GM18519 (cell line): ENCODE data around the gene LITAF.
"Not testable (repeated sequence)": the region's sequence is repeated elsewhere in the genome, so short reads cannot be mapped to it uniquely, and the experiment has no call there.

ENCODE experiments used
- ATAC-seq: cut with Tn5 transposase; IDR thresholded peaks from one replicate; pipeline ENCODE4 v1.9.1; 2021; ENCODE audit warnings: mild to moderate bottlenecking, moderate library complexity; ENCODE audit not compliant: unreplicated experiment, low FRiP score

The LITAF gene

DNA sequence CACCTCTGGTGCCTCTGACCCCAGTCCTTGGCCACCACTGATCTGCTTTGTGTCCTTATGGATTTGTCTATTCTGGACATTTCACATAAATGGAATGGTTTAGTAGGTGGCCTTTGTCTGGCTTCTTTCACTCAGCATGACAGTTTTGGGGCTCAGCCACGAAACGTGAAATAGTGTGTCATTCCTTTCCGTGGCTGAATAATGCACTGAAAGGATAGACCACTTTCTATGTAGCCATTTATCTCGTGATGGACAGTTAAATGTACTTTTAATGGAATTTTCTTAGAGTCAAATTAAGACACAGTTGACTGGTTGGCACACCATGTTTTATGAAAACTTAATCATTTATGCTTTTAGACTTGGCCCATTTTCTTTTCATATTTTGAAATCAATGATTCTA, 57.4 kb downstream of the LITAF start:
- no peak for ATAC-seq

DNA sequence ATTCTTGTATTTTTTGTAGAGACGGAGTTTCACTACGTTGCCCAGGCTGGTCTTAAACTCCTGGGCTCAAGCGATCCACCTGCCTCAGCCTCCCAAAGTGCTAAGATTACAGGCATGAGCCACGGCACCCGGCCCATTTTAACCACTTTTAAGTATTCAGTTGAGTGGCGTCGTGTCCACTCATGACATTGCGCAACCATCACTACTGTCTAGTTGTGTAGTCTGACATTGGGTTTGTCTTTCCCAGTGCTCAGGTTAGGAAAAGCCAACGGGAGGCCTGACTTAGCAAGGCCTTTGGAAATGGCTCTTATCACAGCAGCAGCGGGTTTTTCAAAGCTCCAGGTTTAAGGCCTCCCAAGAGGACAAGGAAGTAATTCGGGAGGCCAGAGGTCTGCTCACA, 58.7 kb downstream of the LITAF start:
- ATAC-seq, result no peak

DNA sequence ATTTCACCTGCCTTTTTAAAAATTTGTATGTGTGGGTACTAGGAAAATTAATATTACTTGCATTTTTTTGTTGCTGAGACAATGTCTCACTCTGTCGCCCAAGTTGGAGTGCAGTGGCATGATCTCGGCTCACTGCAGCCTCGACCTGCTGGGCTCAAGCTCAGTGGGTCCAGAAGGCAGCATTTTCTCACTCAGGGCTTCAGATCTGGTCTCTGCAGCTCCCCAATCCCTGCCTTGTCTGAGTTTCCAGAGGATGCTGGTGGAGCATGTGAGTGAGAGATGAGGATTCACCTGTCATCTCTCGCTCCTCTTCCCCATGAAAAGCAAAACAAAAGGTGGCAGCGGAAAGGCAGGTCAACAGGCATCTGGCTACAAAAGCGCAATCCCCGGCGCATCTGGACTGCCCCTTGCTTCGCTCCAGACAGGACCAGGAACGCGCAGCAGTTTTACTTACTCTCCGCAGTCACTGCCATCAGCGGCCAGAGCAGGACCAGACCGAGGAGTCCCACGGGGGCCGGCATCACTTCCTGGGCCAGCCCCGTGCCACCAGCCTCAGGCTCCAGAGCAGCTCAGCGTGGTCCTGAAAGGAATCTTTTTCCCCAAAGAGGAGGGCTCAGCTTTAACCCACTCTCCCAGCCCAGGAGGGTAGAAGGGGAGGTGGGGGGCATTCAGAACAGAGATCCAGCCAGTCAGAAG, 59.9 kb downstream of the LITAF start:
- ATAC-seq, result no peak

DNA sequence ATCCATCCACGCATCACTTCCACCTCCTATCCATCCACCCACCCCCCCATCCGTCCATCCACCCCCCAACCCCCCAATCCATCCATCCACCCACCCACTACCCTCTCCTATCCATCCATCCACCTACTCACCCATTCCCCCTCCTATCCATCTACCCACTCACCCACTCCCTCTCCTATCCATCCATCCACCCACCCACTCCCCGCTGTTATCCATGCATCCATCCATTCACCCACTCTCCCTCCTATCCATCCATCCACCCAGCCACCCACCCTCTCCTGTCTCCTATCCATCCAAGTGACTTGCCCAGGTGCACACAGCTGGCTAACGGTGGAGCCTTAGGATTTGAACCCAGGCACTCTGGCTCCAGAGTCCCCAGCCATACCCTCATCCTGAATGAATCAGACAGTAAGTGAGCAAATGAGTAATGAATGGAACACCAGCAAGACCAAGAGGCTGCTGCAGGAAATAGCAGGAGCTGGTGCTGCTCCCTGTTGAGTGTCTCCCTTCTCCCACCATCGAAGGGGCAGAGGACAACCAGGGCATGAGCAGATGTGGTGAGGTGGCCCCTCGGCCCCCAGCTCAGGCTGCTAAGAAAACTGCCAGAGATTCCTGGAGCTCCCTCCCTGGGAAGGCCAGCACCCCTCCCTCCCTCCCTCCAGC, 62.5 kb downstream of the LITAF start:
- ATAC-seq, result no peak

DNA sequence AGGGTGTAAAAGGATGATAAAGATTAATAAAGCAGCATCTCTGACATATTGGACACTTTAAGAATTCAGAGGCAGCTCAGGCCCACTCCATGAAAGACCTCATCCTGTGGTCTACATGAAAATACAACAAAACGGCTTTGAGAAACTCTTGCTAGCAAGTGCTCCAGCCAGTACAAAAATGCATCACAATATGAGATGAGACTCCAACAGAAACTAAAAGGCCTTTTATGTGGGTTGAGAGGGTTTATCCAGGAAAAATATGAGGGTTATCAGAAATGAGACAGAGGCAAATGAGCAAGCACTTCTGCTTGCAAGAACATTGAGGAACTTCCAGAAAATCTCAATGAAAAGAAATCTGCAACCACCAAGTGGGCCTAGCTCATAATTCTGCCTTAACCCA, 65.7 kb downstream of the LITAF start:
- no peak for ATAC-seq

DNA sequence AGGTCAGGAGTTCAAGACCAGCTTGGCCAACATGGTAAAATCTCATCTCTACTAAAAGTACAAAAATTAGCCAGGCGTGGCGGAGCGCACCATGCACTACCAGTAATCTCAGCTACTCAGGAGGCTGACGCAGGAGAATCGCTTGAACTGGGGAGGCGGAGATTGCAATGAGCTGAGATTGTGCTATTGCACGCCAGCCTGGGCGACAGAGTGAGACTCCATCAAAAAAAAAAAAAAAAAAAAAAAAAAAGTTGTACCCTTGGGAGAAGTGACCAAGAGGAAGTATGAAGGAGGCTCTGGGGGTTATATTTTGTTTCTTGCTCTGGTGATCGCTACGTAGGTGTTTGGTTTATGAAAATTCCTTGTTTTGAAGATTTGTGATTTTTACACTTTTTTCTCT, 66.3 kb downstream of the LITAF start:
- ATAC-seq, result no peak

DNA sequence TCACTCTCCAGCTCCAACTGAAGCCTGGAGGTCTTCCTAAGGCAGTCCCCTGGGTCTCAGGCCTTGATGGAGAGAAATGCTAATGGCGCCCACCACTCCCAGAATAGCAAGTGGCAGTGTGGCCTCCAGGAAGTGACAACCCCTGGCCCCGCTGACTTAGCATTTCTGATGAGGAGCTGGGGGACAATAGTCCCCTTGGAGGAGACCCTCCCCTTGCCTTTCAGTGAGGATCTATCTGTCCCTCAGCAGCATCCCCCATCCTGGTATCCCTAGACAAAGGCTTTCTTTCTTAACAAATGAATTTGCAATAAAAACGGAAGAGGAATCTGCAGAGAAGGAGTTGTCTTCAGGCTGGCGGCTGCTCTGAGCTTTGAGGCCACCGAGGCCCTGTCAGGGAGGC, 68.8 kb downstream of the LITAF start:
- no peak for ATAC-seq

DNA sequence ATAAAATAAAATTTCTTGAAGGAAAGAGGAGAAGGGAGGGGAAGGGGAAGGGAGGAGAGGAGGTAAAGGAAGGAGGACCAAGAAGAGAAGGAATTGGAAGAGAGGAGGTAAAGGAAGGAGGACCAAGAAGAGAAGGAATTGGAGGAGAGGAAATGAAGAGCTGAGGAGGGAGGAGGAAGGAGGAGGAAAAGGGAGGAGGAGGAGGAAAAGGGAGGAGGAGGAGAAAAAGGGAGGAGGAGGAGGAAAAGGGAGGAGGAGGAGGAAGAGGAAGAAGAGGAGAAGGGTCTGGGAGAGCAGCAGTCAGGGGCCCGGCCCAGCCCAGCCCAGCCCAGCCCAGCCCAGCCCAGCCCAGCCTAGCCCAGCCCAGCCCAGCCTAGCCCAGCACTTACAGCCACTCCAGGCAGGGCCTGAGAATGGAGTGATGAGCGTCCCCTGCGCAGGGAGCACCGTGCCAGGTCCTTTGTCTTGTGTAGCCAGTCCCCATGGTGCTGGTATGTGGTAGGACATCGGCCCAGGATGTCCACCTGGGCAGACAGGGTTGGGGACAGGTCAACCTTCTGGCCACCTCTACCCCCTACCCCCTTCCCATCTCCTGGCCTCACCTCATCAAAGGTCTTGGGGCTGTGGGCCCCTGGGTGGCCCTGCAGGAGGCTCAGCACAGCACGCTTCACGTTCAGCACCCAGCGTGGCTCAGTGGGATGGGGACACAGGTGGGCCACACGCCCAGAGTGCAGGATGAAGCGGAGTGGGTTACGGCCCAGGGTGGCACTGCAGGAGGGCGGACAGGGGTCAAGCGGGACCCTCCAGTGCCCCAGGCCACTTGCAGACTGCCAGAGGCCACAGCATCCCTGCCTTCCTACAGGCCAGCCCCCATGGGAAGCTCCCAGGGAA, 70.9 kb downstream of the LITAF start:
- ATAC-seq, result no peak

DNA sequence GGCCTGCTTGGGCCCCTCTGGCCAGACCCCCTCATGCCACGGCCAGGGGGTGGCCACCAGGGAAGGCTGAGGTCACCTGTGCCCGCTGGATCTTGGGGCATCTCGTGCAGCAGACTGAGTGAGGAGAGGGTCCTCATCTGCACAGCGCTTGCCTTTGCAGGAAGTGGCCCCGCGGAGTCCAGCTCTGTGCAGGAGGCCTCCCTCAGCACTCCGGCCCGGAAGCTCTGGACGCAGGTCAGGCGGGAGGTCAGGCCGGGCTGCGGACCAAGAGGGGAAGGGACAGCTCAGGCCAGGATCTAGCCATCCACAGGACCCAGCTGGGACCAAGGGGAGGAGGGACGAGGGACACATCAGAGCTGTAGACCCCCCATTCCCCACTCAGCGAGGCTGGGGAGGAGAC, 72.4 kb downstream of the LITAF start:
- no peak for ATAC-seq

DNA sequence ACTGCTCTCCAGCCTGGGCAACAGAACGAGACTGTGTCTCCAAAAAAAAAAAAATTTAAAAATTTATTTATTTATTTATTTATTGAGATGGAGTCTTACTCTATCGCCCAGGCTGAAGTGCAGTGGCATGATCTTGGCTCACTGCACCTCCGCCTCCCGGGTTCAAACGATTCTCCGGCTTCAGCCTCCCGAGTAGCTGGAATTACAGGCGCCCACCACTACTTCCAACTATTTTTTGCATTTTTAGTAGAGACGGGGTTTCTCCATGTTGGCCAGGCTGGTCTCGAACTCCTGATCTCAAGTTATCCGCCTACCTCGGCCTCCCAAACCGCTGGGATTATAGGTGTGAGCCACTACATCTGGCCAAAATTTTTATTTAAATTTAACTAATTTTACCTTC, 73.4 kb downstream of the LITAF start:
- ATAC-seq, result not testable (repeated sequence)

DNA sequence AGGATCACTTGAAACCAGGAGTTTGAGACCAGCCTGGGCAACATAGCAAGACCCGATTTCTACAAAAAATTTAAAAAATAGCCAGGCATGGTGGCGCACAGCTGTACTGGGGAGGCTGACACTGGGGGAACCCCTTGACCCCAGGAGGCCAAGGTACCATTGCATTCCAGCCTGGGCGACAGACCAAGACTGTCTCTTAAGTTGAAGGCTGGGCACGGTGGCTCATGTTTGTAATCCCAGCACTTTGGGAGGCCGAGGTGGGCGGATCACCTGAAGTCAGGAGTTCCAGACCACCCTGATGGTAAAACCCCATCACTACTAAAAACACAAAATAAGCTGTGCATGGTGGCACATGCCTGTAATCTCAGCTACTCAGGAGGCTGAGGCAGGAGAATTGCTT, 74.9 kb downstream of the LITAF start:
- ATAC-seq, result no peak

DNA sequence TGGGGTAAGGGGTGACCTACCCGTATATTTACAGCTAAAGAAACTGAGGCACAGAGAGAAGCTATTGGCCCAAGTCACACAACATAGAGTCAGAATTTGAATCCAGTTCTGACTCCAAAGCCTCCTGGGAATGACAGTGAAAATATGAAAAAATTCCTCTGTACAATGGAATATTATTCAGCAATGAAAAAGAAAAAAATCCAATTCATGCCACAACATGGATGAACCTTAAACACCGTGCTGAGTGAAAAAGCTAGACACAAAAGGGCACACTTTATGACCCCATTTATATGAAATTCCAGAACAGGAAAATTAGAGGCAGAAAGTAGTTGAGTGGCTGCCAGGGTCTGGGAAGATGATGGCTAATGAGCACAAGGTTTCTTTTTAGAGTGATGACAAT, 75.4 kb downstream of the LITAF start:
- no peak for ATAC-seq

DNA sequence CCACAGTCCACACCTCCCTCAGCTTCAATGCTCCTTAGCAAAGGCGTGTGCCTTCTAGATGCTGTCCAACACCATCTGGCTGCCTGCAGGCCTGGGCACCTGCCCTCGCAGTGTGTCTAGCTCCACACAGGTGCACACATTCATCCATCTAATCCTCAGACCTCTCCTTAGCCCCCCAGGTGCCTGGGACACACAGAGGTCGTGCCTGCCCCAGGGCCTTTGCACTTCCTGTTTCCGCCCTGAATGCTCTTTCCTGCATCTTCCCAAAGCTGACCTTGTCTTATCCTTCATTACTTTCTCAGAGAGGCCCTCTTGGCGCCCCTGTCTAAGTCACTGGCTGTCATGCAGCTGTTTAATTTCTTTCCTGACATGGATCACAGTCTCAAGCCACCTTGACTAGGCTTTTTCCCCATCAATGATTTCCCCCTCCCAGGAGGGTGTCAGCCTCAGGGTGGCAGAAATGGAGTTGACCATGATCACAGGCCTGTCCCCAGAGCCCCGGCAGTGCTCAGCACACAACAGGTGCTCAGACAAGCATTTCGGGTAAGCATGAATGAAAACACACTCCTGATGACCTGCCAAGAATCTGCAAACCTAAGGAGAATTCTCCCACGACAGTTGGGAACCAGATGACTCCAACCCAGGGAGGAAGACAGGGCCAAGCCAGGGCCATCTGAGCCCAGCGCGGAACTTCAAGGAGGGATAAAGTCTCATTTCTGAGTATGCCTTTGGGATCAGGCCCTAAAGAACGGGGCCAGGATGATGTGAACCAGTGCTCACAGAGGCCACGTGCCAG, 76.3 kb downstream of the LITAF start:
- ATAC-seq, result no peak

DNA sequence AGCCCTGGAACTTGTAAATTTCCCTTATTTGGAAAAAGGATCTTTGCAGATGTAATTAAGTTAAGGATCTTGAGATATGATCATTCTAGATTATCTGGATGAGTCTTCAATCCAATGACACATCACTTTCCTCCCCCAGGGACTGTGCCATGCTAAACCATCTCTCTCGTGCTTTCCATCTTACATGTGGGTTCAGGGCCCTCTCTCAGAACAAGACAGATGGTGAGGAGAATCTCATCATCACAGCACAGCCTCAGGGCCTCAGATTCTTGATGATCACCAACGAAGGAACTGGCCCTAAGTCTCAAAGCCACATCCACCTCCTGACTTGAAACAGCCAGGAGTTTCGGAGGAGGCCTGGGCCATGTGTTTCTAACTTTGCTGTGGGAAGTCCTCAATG, 78.7 kb downstream of the LITAF start:
- ATAC-seq, result no peak

DNA sequence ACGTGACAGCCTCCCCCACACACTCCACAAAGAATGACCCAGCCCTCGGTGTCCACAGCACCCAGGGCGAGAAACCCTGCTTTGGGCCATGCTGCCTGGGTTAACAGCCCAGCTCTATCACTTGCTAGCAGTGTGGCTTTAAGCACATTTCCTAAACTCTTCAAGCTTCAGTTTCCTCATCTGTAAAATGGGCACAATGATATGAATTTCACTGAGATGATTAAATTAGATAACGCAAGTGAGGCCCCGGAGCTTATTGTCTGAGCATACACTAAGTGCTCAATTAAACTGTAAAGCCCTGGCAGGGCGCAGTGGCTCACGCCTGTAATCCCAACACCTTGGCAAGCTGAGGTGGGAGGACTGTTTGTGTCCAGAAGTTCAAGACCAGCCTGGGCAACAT, 79.4 kb downstream of the LITAF start:
- ATAC-seq, result no peak

DNA sequence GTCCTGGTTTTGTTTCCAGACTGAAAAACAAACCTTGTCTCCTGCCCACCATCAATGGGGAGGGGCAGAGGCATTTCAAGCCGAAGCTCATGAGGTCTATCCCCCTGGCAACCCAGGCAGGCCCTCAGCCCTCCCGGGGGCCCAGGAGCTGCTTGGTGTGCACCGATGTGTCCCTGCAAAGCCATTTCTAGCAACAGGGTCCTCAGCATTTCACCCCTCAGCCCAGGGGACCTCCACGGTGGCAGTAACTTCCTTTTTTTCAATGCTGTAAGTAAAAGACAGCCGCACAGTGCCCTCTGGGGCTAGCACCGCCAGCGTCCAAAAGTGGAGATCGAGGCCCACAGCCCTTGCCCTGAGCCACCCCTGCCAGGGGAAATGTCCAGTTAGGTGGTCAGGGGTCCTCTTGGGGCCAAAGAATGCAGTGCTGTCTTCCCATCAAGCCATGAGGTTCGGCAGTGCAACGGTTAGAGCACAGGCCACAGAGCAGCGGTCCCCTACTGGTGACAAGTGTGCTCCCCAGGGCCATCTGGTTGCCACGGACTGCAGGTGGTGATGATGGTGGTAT, 79.9 kb downstream of the LITAF start:
- no peak for ATAC-seq

DNA sequence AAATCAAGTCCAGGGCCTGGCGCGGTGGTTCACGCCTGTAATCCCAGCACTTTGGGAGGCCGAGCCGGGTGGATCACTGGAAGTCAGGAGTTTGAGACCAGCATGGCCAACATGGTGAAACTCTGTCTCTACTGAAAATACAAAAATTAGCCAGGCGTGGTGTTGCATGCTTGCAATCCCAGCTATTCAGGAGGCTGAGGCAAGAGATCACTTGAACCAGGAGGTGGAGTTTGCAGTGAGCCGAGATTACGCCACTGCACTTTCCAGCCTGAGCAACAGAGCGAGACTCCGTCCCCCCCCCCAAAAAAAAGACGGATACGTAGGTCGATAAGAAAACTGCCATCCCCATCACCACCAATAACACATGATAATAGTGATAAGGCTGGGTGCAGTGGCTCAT, 82.5 kb downstream of the LITAF start:
- not testable (repeated sequence) for ATAC-seq

DNA sequence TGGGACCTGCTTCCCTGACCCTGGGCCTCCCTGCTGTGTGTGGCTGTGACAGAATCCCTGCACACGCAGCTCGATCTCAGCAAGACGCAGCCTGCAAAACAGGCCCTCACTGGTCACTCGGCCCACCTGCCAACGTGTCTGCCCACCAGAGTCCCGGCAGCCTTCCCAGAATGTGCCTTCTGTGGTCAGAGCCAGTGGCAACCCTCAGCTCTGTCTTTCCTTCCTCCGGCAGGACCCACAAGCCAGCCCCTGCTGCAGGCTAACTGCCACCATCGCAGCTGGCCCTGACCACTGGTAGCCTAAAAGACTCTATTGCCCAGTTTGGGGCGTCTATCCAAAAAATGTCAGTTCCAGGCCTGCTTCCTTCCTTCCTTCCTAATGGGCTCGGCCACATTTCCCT, 83.2 kb downstream of the LITAF start:
- ATAC-seq, result no peak

DNA sequence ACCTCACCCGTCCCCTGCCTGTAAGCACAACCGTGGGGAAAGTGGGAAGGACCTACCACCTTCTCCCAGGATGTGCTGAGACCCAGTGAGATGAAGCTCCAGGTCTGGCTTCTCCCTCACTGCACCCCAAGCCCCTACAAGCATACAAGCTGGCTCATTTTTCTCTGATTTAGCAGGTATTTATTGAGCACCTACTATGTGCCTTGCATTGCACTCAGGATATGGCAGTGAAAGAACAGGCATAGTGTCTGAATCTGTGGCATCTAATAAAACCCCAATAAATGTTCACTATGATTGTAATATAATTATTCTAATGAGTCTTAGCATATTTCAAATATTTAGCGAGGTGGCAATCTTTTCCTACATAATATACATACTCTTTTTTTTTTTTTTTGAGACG, 84.5 kb downstream of the LITAF start:
- ATAC-seq, result no peak

DNA sequence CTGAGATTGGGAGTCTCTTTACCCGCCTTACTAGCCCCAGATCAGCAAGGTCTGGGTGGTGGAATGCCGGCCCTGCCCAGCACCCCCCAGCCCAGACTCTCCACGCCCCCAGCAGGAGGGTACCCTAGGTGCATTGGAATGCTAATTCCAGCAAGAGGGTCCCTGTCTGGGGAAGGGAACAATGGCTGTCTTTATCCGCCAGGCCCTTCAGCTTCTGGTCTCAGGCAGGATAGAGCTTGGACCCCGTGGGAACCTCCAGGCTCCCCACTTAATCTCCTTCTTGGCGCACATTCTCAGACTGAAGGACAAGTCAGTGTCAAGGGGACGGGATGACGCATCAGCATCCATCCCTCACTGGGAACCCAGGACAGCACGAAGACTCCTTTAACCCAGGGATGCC, 85.1 kb downstream of the LITAF start:
- ATAC-seq, result no peak
